HG03457 (cell line): ENCODE data around the gene GRID2IP.

Experiments used
- ATAC-seq: cut with Tn5 transposase; IDR thresholded peaks from one replicate; pipeline ENCODE4 v1.9.1; 2021; ENCODE audit warnings: moderate number of reproducible peaks; ENCODE audit not compliant: unreplicated experiment

GRID2IP gene

GRCh38 chr7:6528401-6529130 lies 22.7 kb downstream of the GRID2IP start:
- ATAC-seq: no peak

DNA sequence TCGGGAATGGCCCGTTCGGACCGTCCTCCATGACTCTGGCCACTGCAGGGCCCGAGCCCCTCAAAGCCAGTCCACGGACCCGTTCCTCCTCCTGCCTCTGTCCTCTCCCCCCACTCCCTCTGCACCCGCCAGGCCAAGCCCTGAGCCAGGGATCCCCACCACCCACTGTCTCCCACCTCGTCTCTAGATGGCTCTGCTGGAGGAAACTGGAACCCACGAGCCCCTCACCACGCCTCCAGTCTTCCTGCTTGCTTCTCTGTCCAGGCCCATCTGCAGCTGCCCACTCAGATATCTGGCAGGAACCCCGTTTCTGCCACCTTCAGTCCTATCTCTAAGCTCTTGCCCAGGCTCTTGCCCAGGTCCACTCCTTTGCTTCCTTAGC lies 24.3 kb downstream of the GRID2IP start:
- ATAC-seq: no peak

DNA sequence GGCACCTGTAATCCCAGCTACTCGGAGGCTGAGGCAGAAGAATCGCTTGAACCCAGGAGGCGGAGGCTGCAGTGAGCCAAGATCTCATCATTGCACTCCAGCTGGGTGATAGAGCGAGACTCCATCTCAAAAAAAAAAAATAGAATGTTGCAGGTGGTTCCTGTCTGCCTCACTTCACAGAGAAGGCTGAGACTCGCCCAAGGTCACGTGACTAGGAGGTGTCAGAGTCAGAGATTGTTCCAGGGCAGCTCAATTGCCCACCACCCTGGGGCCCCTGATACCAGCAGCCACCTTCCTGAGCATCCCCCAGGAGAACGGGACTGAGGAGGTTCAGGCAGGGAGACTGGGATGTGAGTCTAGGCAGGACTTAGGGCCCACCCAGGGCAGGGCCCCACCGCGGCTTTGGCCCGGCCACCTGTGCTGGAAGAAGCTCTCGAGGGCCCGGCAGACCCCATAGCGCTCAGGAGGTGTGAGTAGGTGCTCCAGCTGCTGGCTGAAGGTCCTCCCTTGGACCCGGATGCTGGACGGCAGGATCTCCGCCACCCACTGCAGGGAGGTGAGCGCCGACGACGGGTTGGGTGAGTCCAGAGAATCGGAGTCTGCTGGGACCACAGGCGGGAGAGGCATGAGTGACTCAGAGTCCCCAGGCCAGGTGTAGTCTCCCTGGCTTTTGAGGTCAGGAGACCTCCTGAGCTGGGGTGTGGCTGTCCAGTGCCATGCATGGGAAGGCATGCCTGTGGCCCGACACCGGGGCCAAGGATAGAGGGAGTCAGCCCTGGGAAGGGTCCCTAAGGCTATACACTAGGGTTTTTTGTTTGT lies 30.9 kb downstream of the GRID2IP start:
- ATAC-seq: no peak

GRCh38 chr7:6516387-6516983 lies 34.8 kb downstream of the GRID2IP start:
- no peak for ATAC-seq

GRCh38 chr7:6513541-6513940 lies 37.7 kb downstream of the GRID2IP start:
- no peak for ATAC-seq

DNA sequence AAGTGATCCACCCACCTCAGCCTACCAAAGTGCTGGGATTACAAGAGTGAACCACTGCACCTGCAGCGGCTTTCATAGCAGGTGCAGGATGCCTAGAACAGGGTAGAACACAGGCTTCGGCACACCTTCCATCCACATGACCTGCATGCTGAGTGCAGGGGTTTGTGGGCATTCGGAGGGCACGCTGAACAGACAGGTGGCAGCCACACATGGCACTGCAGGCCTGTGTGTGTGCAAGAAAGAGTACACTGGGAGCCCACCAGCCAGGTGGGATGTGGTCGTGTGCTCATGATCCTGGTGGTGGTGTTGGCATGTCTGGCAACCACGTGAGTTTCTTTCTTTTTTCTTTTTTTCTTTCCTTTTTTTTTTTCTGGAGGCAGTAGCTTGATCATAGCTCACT lies 38.4 kb downstream of the GRID2IP start:
- no peak for ATAC-seq

GRCh38 chr7:6510476-6511133 lies 40.7 kb downstream of the GRID2IP start:
- ATAC-seq: no peak

- no peak for ATAC-seq
Observed at GRCh38 chr7:6508950-6509349, 42.3 kb downstream of the GRID2IP start.

DNA sequence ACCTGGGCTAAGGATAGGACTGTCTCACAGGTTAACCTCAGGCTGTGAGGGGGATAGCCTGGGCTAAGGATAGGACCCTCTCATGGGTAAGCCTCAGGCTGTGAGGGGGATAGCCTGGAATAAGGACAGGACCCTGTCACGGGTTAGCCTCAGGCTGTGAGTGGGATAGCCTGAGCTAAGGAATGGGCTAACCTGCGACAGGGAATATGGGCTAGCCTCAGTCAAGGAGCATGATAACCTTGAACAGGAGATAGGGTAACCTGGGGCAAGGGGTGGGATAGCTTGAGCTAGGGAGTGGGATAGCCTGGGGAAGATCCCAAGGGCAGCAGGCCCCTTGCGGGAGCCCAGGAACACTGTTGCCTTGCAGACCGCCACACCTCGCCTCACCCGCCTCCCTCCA lies 42.7 kb downstream of the GRID2IP start:
- ATAC-seq: no peak

DNA sequence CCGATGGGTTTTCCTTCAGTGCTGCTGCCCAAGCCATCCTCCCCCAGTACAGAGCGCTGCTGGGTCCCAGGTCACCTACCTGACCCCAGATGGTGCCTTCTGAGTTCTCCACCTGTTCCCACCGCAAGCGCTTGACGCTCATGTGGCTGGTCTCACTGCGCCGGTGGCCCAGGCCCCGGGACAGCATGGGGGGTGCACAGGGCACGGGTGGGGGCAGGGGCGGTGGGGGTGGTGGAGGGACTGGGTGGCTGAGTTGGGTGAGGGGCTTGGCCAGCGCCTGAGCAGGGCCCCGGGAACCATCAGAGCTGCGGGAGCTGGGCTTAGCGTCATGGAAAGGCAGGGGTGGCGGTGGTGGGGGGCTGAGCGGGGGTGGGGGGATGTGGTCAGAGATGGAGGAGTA lies 43.4 kb downstream of the GRID2IP start:
- ATAC-seq: no peak

DNA sequence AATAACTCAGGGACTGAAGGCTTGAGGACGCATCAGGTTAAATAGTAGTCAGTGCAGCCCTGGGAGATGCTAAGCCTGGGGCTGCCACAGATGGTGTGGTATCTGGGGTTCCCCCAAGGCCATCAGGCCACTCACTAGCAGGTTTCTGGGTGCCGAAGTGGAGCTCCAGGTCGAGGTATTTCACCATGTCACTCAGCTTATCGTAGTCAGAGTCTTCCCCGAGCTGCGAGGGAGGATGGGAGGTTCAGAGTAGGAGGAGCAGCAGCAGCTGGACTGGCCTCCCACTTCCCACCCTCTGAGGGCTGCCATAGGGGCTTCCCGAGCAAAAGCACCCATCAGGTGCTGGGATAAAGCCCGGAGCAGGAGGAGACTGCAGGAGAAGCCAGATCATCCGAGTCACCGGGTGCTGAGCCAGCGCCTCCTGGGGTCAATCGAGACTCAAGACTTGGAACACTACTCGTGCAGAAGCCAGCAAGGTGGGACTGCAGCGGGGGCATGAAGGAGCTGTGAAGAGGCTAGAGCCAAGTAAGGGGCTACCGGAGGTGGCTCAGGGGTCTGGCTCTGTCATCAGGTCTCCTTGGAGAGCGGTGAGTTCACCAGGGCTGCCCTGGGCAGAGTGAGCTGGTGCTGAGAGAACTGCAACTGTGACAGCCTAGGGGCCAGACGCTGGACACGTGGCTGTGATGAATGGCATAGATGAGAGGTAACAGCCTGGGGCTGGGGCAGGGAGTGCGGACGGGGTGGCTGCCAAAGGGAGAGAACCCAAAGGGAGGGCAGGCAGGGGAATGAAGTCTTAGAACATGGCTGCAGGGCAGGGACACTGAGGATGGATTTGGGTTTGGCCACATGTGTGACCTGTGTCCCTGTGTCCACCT lies 45.3 kb downstream of the GRID2IP start:
- ATAC-seq: no peak

DNA sequence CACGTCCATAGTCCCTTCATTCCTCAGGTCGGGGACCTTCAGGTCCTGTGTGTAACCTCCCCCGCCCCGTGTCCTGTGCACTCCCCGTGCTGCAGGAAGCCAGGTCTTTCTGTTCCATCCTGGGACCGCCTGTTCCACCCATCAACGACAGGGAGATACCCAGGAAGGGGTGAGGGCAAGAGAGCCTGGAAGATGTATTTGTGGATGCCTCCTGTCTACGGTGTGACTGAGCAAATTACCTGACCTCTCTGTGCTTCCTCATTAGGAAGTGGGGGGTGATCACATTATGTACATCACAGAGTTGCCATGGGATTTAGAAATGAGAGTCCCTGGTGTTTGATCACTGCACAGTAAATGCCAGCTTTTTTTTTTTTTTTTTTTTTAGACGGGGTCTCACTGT lies 46.3 kb downstream of the GRID2IP start:
- ATAC-seq: no peak

GRCh38 chr7:6502886-6503285 lies 48.4 kb downstream of the GRID2IP start:
- no peak for ATAC-seq

DNA sequence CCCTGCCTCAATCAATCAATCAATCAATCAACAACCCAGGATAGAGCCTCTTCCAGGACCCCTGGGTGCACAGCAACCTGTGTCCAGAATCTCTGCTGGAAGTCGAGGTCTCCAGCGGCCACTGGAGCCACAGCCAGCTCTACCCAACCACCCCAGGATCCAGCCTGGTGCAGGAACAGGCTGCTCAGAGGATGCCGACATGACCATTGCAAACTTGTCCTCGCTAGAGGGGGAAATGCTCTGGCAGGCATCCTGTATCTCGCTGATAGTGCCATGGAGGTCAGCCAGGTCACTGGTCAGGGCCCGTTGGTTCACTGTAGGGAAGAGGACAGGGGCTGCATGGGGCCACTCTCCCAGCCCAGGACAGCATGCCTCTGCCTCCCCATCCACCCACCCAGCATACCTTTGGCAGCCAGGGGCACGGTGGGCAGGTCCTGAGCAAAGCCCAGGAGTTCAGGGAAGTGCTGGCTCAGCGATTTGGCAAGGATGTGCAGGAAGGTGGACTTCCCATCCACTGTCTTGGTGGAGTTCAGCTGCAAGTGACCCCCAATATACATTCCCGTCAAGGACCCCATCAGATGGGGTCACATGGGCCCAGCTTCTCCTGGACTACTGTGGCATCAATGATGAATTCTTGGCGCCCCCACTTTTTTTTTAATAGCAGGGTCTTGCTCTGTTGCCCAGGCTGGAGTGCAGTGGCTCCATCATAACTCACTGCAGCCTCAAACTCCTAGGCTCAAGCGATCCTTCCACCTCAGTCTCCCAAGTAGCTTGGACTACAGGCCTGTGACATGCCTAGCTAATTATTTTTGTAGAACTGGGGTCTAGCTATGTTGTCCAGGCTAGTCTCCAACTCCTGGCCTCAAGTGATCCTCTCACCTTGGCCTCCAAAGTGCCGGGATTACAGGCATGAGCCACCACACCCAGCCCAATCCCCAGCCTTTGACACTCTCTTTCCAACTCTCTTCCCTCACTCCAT lies 49.4 kb downstream of the GRID2IP start:
- no peak for ATAC-seq

DNA sequence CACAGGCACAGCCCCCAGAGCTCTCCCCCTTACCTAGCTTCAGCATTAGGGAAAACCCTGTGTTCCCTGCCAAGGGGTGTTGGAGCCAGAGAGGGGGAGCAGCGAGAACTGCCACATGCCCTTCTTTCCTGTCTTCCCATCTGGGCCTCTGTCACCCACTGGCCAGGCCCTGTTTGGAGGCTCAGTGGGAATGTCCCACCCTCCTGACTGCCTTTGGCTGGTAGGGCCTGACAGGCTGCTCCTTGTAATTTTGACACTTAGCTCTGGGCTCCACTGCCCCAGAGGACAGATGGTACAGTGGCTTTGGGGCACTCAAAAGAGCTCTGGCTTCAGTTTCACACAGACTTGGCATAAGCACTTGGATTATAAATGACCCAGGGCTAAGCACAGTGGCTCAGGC lies 50.6 kb downstream of the GRID2IP start:
- no peak for ATAC-seq

DNA sequence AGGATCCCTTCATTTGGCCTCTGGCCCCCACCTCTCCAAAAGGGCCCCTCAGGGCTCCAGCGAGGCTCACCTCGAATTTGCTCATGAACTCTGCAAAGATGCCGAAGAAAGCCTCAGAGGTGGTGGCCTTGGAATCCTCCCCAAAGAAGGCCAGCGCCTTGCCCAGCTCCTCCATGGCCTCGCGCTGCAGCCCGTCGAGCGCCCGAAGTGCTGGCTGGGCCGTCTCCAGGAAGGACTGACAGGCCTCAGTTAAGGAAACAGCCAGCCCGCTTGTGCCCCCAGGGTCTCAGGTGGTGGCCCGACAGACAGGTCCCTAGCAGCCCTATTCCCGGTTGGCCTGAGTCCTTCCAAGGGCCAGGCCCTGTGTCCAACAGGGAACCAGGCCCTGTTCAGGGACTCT lies 53.3 kb downstream of the GRID2IP start:
- ATAC-seq: no peak

DNA sequence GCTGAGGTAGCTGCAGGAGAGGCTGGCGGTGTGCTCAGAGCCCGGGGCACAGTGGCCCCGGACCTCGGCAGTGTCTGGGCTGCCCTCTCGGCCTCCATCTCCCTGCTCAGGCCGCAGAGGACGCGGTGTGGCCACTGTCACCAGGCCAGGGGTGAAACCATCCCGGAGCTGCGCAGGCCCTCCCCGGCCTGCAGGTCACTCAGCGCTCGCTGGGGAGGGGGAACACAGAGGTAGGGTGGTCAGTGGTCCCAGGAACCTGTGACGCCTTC lies 53.7 kb downstream of the GRID2IP start:
- ATAC-seq: no peak

DNA sequence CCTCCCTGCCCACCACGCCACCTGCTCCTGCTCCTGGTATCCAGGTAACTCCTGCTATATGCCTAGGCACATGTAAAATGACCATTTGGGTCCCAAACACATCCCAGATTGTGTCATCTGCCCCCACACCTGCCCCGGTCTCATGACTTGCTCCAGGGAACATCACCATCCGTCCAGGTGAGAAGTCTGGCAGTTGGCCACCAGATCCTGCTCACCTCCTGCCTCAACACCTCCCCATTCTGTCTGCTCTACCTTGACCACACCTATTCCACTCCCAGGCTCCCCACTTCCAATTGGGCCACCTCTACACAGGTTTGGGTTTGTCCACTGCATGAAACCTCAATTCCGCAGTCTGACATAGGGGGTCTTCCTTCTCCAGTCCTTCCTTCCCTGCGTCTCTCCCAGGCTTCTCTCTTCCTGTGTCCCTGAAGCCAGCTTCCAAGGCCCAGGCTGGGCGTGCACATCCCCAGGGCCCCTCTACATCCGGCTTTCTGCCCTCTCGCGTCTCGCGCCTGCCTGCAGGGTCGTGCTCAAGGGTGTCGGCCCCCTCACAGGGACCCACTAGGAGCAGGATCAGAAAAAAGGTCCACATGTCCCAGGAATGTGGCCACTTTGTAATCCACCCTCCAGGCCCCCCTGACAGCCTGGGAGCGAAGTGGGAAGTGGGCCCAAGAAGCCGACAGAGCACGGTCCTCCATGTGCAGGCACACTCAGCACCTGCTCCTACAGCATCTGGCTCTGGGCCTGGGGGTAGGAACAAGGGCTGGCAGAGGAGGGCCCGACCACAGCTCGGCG lies 54.2 kb downstream of the GRID2IP start:
- no peak for ATAC-seq
